SU-DHL-6 (cell line): ENCODE results near the gene ZFAND3.

Source experiments
- EZH2phosphoT487 ChIP-seq: fragments of 200-600 bp; sonication (generic), shearing (Covaris generic); conservative IDR thresholded peaks from 2 replicates; pipeline ENCODE4 v1.6.1; 2018; ENCODE audit warnings: mild to moderate bottlenecking, antibody characterized with exemption, low read length, moderate library complexity, mixed read lengths
- TF ChIP-seq, protein P1 (sequence below): fragments of 200-600 bp; sonication (generic); IDR thresholded peaks from one replicate; pipeline ENCODE4 v1.5.1; 2017; ENCODE audit warnings: antibody characterized with exemption, mild to moderate bottlenecking, low read length, moderate library complexity; ENCODE audit not compliant: insufficient read depth, poor library complexity, severe bottlenecking

GRCh38 chr6:38187325-38187724 lies 367.8 kb downstream of the ZFAND3 start:
- TF ChIP-seq, protein P1, sequence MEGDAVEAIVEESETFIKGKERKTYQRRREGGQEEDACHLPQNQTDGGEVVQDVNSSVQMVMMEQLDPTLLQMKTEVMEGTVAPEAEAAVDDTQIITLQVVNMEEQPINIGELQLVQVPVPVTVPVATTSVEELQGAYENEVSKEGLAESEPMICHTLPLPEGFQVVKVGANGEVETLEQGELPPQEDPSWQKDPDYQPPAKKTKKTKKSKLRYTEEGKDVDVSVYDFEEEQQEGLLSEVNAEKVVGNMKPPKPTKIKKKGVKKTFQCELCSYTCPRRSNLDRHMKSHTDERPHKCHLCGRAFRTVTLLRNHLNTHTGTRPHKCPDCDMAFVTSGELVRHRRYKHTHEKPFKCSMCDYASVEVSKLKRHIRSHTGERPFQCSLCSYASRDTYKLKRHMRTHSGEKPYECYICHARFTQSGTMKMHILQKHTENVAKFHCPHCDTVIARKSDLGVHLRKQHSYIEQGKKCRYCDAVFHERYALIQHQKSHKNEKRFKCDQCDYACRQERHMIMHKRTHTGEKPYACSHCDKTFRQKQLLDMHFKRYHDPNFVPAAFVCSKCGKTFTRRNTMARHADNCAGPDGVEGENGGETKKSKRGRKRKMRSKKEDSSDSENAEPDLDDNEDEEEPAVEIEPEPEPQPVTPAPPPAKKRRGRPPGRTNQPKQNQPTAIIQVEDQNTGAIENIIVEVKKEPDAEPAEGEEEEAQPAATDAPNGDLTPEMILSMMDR, result no peak
- TF ChIP-seq EZH2phosphoT487, result no peak
